ENCODE results near the gene CNN3. TPM values are rescaled to one million over a fixed set of nuclear protein-coding genes. Genes with fewer than 3 reads are reported as not detected.

The CNN3 gene
- total RNA-seq, 1 donor from 2014 or later = 596 TPM

GRCh38 chr1:94855307-94855700, 71.6 kb downstream of the CNN3 start:
- Mint-ChIP-seq H3K9me3 (ENCODE audit: unreplicated experiment) (no peaks in the 10 kb centered on the region), H3K4me3 (ENCODE audit: unreplicated experiment) (no peak overlapping the region), H3K27me3 (ENCODE audit: unreplicated experiment) (no peaks in the 10 kb centered on the region), H3K4me1 (ENCODE audit: unreplicated experiment) (peaks cover 6% of the 10 kb centered on the region), H3K27ac (ENCODE audit: unreplicated experiment) (no peak overlapping the region), H3K36me3 (ENCODE audit: low read depth, unreplicated experiment) (no peaks in the 10 kb centered on the region)
- DNase-seq (ENCODE audit: low spot score) = no peak
- TF ChIP-seq CTCF (IDR thresholded peaks at IDR 0.05; ENCODE audit: unreplicated experiment) = no peak

- Mint-ChIP-seq H3K4me1 (ENCODE audit: unreplicated experiment) (no peaks in the 10 kb centered on the region), H3K4me3 (ENCODE audit: unreplicated experiment) (no peak overlapping the region), H3K9me3 (ENCODE audit: unreplicated experiment) (no peaks in the 10 kb centered on the region), H3K27me3 (ENCODE audit: unreplicated experiment) (peaks cover under 1% of the 10 kb centered on the region), H3K27ac (ENCODE audit: unreplicated experiment) (no peak overlapping the region), H3K36me3 (ENCODE audit: low read depth, unreplicated experiment) (no peaks in the 10 kb centered on the region)
- peak; percentile 67 for TF ChIP-seq CTCF (IDR thresholded peaks at IDR 0.05; ENCODE audit: unreplicated experiment)
- peak; percentile 82 for DNase-seq (ENCODE audit: low spot score)
These were observed 72.2 kb downstream of the CNN3 start for GRCh38 chr1:94854458-94855306.

- H3K4me3 Mint-ChIP-seq (ENCODE audit: unreplicated experiment) = no peak overlapping the region
- no peaks in the 10 kb centered on the region for H3K9me3 Mint-ChIP-seq (ENCODE audit: unreplicated experiment)
- H3K27ac Mint-ChIP-seq (ENCODE audit: unreplicated experiment) = no peak overlapping the region
- peaks cover 3% of the 10 kb centered on the region for H3K27me3 Mint-ChIP-seq (ENCODE audit: unreplicated experiment)
- DNase-seq (ENCODE audit: low spot score) = no peak
- H3K36me3 Mint-ChIP-seq (ENCODE audit: low read depth, unreplicated experiment) = no peaks in the 10 kb centered on the region
- no peaks in the 10 kb centered on the region for H3K4me1 Mint-ChIP-seq (ENCODE audit: unreplicated experiment)
- TF ChIP-seq CTCF (IDR thresholded peaks at IDR 0.05; ENCODE audit: unreplicated experiment) = no peak
These were observed 74.1 kb downstream of the CNN3 start for GRCh38 chr1:94852788-94853187.

GRCh38 chr1:94851571-94851970, 75.3 kb downstream of the CNN3 start:
- DNase-seq (ENCODE audit: low spot score) = no peak
- Mint-ChIP-seq H3K36me3 (ENCODE audit: low read depth, unreplicated experiment) (no peaks in the 10 kb centered on the region), H3K27ac (ENCODE audit: unreplicated experiment) (no peak overlapping the region), H3K4me1 (ENCODE audit: unreplicated experiment) (no peaks in the 10 kb centered on the region), H3K9me3 (ENCODE audit: unreplicated experiment) (no peaks in the 10 kb centered on the region), H3K27me3 (ENCODE audit: unreplicated experiment) (peaks cover 3% of the 10 kb centered on the region), H3K4me3 (ENCODE audit: unreplicated experiment) (no peak overlapping the region)
- TF ChIP-seq CTCF (IDR thresholded peaks at IDR 0.05; ENCODE audit: unreplicated experiment) = no peak

Other genes with a start within 250 kb of the CNN3 start
- gene SLC44A3, start 106.8 kb downstream of the CNN3 start, total RNA-seq (ENCODE audit: unreplicated experiment) = 2.7 TPM
- 2.2 TPM for gene ALG14, start 145.8 kb upstream of the CNN3 start, total RNA-seq (ENCODE audit: unreplicated experiment)
- gene TLCD4, start 190.2 kb upstream of the CNN3 start, total RNA-seq (ENCODE audit: unreplicated experiment) = 0.41 TPM

All from endothelial cell (in vitro differentiated cells).